OCI-LY7 (cell line): Measurements from ENCODE around the gene NPB.
A peak's percentile ranks its signal among the peaks of the same experiment; 100 is the strongest.

Source experiments
- CTCF ChIP-seq: fragments of 200-600 bp; sonication (generic); conservative IDR thresholded peaks from 2 replicates; pipeline ENCODE4 v1.5.1; 2014; ENCODE audit warnings: mild to moderate bottlenecking, antibody characterized with exemption, low read length, moderate library complexity, mixed read lengths
- EZH2phosphoT487 ChIP-seq: fragments of 200-600 bp; sonication (generic); IDR thresholded peaks from 2 replicates; pipeline ENCODE4 v1.6.1; 2018; ENCODE audit warnings: low read depth, borderline replicate concordance, mild to moderate bottlenecking, mixed run types, antibody characterized with exemption, low read length, moderate library complexity, mixed read lengths

GRCh38 chr17:81869221-81870130 lies 32.6 kb upstream of the NPB start:
- TF ChIP-seq CTCF (peak; percentile 94), EZH2phosphoT487 (no peak)
